PC-3 (cell line): ENCODE results near the gene TMCC2.

ENCODE experiments used
- EZH2 ChIP-seq: fragments of 300-600 bp; sonication (generic); IDR thresholded peaks from one replicate; pipeline ENCODE4 v1.6.1; 2017; ENCODE audit warnings: antibody characterized with exemption, mild to moderate bottlenecking, low read length; ENCODE audit not compliant: unreplicated experiment
- TF ChIP-seq, protein P1 (sequence below): fragments of 300-600 bp; sonication (generic); conservative IDR thresholded peaks from 2 replicates; pipeline ENCODE4 v1.5.1; 2017; ENCODE audit warnings: antibody characterized with exemption, low read depth, mild to moderate bottlenecking, low read length

DNA sequence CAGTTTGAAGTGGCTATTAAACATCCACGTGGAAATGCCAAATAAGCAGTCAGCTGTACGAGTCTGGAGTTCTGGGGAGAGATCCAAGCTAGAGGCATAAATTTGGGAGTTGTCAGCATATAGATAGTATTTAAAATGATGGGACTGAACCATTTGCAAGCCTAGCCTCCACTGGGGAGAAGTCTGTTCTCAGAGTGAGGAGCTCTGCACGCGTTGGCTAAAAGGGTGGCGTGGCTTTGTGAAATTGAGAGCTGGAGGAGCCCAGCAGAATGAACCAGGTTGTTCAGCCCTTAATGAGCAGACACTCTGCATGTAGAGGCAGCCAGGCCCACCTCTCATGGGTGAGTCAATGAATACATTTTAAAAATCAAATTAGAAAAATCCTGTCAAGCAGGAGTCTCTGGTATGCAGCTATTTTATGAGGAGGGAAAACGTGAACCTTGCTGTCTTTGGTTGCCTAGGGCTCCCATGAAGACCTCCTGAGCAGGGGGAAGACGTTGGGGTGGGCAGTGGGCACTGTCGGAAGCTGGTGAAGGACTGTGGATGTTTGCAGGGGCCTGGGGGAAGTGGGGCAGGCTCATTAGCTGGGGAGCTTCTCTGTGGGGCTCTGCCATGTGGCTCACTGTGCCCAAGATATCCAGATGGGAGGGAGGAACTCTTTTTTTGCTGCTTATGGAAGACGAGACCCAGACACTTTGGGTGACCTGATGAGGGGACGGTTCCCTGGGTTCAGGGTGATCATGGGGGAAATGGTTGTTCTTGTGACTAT is 18.8 kb downstream of the TMCC2 start:
- TF ChIP-seq, protein P1, sequence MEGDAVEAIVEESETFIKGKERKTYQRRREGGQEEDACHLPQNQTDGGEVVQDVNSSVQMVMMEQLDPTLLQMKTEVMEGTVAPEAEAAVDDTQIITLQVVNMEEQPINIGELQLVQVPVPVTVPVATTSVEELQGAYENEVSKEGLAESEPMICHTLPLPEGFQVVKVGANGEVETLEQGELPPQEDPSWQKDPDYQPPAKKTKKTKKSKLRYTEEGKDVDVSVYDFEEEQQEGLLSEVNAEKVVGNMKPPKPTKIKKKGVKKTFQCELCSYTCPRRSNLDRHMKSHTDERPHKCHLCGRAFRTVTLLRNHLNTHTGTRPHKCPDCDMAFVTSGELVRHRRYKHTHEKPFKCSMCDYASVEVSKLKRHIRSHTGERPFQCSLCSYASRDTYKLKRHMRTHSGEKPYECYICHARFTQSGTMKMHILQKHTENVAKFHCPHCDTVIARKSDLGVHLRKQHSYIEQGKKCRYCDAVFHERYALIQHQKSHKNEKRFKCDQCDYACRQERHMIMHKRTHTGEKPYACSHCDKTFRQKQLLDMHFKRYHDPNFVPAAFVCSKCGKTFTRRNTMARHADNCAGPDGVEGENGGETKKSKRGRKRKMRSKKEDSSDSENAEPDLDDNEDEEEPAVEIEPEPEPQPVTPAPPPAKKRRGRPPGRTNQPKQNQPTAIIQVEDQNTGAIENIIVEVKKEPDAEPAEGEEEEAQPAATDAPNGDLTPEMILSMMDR = no peak
- TF ChIP-seq EZH2 = no peak
